KMS-11 (cell line): ENCODE measurements around the gene CYTH2.
"Not testable (repeated sequence)": the region's sequence is repeated elsewhere in the genome, so short reads cannot be mapped to it uniquely, and the experiment has no call there.

ENCODE experiments used
- H2AFZ ChIP-seq: fragments of 200-600 bp; sonication (generic); 2 replicates; pipeline ENCODE4 v1.6.1; 2016; ENCODE audit warnings: antibody characterized with exemption, mixed run types, low read depth
- H3K27ac ChIP-seq: fragments of 200-600 bp; sonication (generic); 2 replicates; pipeline ENCODE4 v1.6.1; 2016; ENCODE audit warnings: mild to moderate bottlenecking, mixed run types
- H3K27me3 ChIP-seq: fragments of 200-600 bp; sonication (generic); 2 replicates; pipeline ENCODE4 v1.6.1; 2017; ENCODE audit warnings: mild to moderate bottlenecking, low read depth, mixed run types, moderate library complexity; ENCODE audit not compliant: insufficient read depth
- H3K36me3 ChIP-seq: fragments of 200-600 bp; sonication (generic); 2 replicates; pipeline ENCODE4 v1.6.1; 2017; ENCODE audit warnings: mild to moderate bottlenecking, mixed run types; ENCODE audit not compliant: insufficient read depth
- H3K4me1 ChIP-seq: fragments of 200-600 bp; sonication (generic); 2 replicates; pipeline ENCODE4 v1.6.1; 2016; ENCODE audit warnings: mild to moderate bottlenecking, low read depth, mixed run types; ENCODE audit not compliant: poor library complexity, severe bottlenecking
- H3K4me2 ChIP-seq: fragments of 200-600 bp; sonication (generic); 2 replicates; pipeline ENCODE4 v1.7.0; 2016; ENCODE audit warnings: mild to moderate bottlenecking, mixed run types
- H3K4me3 ChIP-seq: fragments of 200-600 bp; sonication (generic); IDR thresholded peaks from 2 replicates; pipeline ENCODE4 v1.6.1; 2017; ENCODE audit warnings: low read depth, low read length, mixed read lengths; ENCODE audit not compliant: insufficient read depth
- H3K79me2 ChIP-seq: fragments of 200-600 bp; sonication (generic); 2 replicates; pipeline ENCODE4 v1.6.1; 2016; ENCODE audit warnings: low read depth, mixed run types; ENCODE audit not compliant: insufficient read depth
- H3K9ac ChIP-seq: fragments of 200-600 bp; sonication (generic); 2 replicates; pipeline ENCODE4 v1.6.1; 2016; ENCODE audit warnings: mild to moderate bottlenecking, mixed run types
- H4K20me1 ChIP-seq: fragments of 200-600 bp; sonication (generic); 2 replicates; pipeline ENCODE4 v1.6.1; 2016; ENCODE audit warnings: mild to moderate bottlenecking, mixed run types; ENCODE audit not compliant: insufficient read depth
- CTCF ChIP-seq: fragments of 200-600 bp; sonication (generic); conservative IDR thresholded peaks from 2 replicates; pipeline ENCODE4 v1.6.1; 2017; ENCODE audit warnings: low read depth, mild to moderate bottlenecking, antibody characterized with exemption, low read length, moderate library complexity, mixed read lengths

The CYTH2 gene

DNA sequence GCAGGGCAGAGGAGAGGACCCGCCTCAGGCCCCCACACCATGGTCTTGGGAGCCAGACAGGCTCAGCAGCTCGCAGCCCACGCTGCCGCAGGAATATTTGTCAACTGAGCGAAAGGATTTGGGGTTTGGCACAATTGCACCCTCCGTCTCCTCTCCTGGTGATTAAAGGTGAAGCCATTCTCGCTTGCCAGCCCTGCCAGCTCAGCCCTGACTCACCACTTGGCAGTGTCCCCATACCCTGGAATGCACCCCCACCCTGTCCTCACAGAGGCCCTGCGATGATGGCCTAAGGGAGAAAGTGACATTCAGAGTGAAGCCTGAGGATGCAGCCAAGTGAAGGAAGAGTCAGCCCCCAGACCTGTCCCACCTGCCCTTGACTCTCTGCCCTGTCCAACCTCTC lies 18.8 kb downstream of the CYTH2 start:
- H3K4me2 ChIP-seq: no peak overlapping the region
- H2AFZ ChIP-seq: no peak overlapping the region
- no peaks in the 10 kb centered on the region for H4K20me1 ChIP-seq
- no peak overlapping the region for H3K27ac ChIP-seq
- peaks cover 34% of the 10 kb centered on the region for H3K4me1 ChIP-seq
- peaks cover 38% of the 10 kb centered on the region; the same call in 1 of the 2 replicates for H3K27me3 ChIP-seq
- no peaks in the 10 kb centered on the region for H3K36me3 ChIP-seq
- TF ChIP-seq CTCF: no peak
- no peak overlapping the region for H3K4me3 ChIP-seq
- no peaks in the 10 kb centered on the region for H3K79me2 ChIP-seq
- H3K9ac ChIP-seq: no peak overlapping the region

DNA sequence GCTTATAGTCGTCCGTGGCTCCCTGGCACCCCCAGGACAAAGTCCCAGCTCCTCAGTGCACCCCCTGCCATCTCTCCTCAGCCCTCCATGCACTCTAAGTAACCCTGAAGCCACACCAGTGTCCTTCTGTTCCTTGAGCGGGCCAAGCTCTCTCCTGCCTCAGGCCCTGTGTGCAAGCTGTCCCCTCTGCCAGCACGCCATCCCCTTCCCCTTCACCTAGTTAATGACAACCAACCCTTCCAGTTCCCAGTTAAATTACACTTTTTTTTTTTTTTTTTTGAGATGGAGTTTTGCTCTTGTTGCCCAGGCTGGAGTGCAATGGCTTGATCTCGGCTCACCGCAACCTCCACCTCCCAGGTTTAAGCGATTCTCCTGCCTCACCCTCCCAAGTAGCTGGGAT lies 19.3 kb downstream of the CYTH2 start:
- H3K4me3 ChIP-seq, H3K4me2 ChIP-seq, H3K9ac ChIP-seq, H4K20me1 ChIP-seq, H3K79me2 ChIP-seq, H3K36me3 ChIP-seq, H2AFZ ChIP-seq, H3K27ac ChIP-seq: not testable (repeated sequence)
- H3K4me1 ChIP-seq: peaks cover 34% of the 10 kb centered on the region
- peaks cover 38% of the 10 kb centered on the region; the same call in 1 of the 2 replicates for H3K27me3 ChIP-seq

DNA sequence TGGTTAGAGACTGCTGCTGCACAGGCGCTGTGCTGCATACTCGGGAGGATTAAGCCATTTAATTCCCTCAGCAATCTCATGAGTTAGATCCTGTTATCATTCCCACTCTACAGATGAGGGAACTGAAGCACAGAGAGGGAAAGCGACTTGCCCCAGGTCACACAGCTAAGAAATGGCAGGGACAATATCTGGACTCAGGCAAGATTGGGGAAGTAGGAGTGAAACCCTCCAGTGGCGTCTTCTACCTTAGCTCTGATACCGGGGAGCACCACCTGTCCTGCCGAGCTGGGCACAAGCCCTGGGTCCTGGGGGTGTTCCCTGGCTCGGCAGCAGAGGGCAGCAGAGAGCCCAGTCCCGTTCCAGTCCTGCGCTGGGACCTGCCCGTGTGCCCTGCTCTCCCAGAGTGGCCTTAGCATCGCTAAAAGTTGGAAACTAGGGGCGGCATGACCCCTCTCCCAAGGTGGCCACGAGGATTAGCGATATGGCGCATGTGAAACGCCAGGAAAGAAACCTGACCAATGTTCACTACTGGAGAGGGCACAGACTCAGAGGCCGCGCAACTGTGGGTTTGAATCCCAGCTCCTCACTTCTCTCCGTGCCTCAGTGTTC lies 20.5 kb downstream of the CYTH2 start:
- H4K20me1 ChIP-seq: no peaks in the 10 kb centered on the region
- H2AFZ ChIP-seq: no peak overlapping the region
- H3K79me2 ChIP-seq: no peaks in the 10 kb centered on the region
- H3K27me3 ChIP-seq: peaks cover 47% of the 10 kb centered on the region
- peak overlapping the region; percentile 95; the same call in 1 of the 2 replicates for H3K4me2 ChIP-seq
- no peak overlapping the region for H3K4me3 ChIP-seq
- H3K4me1 ChIP-seq: peaks cover 34% of the 10 kb centered on the region
- no peaks in the 10 kb centered on the region for H3K36me3 ChIP-seq
- peak; percentile 96 for TF ChIP-seq CTCF
- H3K9ac ChIP-seq: no peak overlapping the region
- no peak overlapping the region for H3K27ac ChIP-seq

GRCh38 chr19:48490981-48491792 lies 22.0 kb downstream of the CYTH2 start:
- TF ChIP-seq CTCF: no peak
- peaks cover 34% of the 10 kb centered on the region for H3K4me1 ChIP-seq
- peak overlapping the region; percentile 8; the same call in 1 of the 2 replicates for H2AFZ ChIP-seq
- peaks cover 57% of the 10 kb centered on the region for H3K27me3 ChIP-seq
- no peak overlapping the region for H3K4me3 ChIP-seq
- no peaks in the 10 kb centered on the region for H3K79me2 ChIP-seq
- H3K4me2 ChIP-seq: peak overlapping the region; percentile 95
- H3K9ac ChIP-seq: no peak overlapping the region
- no peaks in the 10 kb centered on the region for H3K36me3 ChIP-seq
- H4K20me1 ChIP-seq: no peaks in the 10 kb centered on the region
- H3K27ac ChIP-seq: no peak overlapping the region

DNA sequence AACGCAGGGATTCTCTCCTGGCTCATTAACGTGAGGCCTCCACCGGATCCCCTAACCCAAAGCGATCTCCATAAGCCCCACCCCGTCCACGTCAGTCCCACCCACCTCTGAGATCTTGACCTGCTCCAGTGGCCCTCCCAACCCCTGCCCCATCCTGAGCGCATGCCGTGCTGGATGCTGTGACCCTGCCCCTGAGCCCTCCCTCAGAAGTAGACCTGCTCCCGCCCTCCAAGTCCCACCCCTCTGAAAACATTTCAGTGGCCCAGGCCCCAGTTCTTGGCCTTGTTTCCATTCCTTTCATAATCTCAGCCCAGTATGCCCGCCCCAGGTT lies 22.6 kb downstream of the CYTH2 start:
- H3K4me3 ChIP-seq: no peak overlapping the region
- peaks cover 57% of the 10 kb centered on the region for H3K27me3 ChIP-seq
- H3K36me3 ChIP-seq: no peaks in the 10 kb centered on the region
- no peak overlapping the region for H2AFZ ChIP-seq
- H3K79me2 ChIP-seq: no peaks in the 10 kb centered on the region
- H3K9ac ChIP-seq: no peak overlapping the region
- peak overlapping the region; percentile 47; the same call in 1 of the 2 replicates for H3K4me2 ChIP-seq
- H3K27ac ChIP-seq: no peak overlapping the region
- H3K4me1 ChIP-seq: peaks cover 34% of the 10 kb centered on the region
- H4K20me1 ChIP-seq: no peaks in the 10 kb centered on the region
- TF ChIP-seq CTCF: no peak
